ENCODE measurements around the gene PERM1. TPM values are rescaled to one million over a fixed set of nuclear protein-coding genes. Genes with fewer than 3 reads are reported as not detected.

PERM1 gene
- total RNA-seq, 1 experiment from 2014 or later, result 0.11 TPM

DNA sequence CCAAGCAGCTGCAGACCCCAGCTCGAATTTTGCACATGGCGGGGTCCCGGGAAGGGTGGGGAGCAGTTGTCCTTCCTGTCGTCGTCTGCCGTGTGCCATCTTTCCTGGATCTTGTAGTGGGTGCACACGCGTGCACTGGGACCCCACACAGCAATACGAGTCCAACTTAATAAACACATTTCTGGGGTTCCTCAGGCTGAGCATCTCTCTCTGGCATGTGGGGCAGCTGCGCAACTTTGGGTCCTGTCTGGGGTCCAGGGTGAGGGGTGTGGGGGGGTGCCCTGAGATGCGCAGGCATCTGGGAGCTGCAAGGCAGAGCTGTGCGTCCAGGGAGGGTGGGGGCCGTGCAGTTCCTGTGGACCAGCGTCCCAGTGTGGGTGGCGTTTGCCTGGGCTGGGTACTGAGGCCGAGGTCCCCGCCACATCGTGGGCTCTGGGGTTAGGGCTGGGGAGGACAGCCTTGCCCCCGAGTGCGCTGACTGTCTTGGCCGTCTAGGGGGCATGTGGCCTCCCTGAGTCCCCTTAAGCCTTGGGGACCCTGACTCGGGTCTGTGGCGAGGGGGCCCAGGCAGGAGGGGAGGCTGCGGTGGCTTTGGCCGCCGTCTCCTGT is 16.3 kb downstream of the PERM1 start:
- H3K4me3 ChIP-seq, result no peak overlapping the region
- H3K27me3 ChIP-seq (replicated peaks), result peaks cover 10% of the 10 kb centered on the region; the same call in 1 of the 2 replicates
- no peak for DNase-seq (ENCODE audit: low read depth in 1 of 2, low spot score in 2 of 2)
- peaks cover 22% of the 10 kb centered on the region for H3K4me1 ChIP-seq (replicated peaks)
- H3K36me3 ChIP-seq, result peaks cover 30% of the 10 kb centered on the region
- no peaks in the 10 kb centered on the region for H3K9me3 ChIP-seq (replicated peaks)
- H3K27ac ChIP-seq, result no peak overlapping the region

DNA sequence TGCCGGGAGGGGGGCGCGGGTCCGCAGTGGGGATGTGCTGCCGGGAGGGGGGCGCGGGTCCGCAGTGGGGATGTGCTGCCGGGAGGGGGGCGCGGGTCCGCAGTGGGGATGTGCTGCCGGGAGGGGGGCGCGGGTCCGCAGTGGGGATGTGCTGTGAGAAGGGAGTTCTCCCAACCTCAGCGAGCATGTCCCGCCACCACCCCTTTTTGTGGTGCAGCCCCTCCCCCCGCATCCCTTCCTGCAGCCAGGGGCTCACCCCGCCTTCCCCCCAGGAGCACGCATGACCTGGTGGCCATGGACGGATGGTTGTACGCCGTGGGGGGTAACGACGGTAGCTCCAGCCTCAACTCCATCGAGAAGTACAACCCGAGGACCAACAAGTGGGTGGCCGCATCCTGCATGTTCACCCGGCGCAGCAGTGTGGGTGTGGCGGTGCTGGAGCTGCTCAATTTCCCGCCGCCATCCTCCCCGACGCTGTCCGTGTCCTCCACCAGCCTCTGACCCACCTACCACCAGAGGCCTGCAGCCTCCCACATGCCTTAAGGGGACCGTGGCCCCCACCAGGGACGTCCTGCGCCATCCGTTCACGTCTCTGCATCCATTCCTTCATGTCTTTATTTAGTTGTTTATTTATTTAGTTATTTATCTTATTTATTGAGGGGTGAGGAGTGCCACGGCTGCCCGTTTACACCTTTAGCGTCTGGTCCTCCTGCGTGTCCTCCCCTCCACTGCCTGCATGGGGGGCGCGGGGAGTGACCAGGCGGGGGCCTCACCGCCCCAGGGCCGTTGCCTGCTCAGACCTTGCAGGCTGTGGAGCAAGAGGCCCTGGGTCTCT is 17.0 kb downstream of the PERM1 start:
- Histone ChIP-seq H3K4me3 (no peak overlapping the region), H3K36me3 (peaks cover 32% of the 10 kb centered on the region), H3K9me3 (replicated peaks) (no peaks in the 10 kb centered on the region), H3K27ac (no peak overlapping the region), H3K4me1 (replicated peaks) (peaks cover 25% of the 10 kb centered on the region), H3K27me3 (replicated peaks) (0 out of 2 replicates have a peak, but pooled peaks cover 3% of the 10 kb centered on the region)
- DNase-seq (ENCODE audit: low read depth in 1 of 2, low spot score in 2 of 2), result no peak

DNA sequence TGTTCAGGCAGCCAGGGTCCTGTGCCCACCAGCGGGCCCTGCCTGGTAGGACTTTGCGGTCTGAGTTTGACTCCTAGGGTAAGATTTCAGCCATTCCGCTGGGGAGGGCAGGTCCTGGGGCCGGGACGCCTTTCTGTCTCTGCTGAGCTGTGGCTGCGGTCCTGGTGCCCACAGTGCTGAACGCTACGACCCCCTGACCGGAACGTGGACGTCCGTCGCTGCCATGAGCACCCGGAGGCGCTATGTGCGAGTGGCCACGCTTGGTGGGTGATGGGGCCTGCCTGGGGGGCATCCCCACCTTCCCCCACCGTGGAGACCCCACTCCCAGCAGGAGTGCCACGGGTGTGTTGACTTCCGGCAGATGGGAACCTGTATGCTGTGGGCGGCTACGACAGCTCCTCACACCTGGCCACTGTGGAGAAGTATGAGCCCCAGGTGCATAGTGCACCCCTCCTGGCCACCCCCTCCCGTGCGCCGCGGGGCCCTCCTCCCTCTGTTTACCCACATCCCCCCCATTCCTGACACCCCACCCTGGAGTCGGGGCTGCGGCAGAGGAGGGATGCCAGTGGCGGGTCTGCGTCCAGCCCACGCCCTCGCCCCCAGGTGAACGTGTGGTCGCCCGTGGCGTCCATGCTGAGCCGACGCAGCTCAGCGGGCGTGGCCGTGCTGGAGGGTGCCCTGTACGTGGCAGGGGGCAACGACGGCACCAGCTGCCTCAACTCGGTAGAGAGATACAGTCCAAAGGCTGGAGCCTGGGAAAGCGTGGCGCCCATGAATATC is 18.0 kb downstream of the PERM1 start:
- H3K27me3 ChIP-seq (replicated peaks), result 0 out of 2 replicates have a peak, but pooled peaks cover under 1% of the 10 kb centered on the region
- no peak overlapping the region for H3K4me3 ChIP-seq
- no peaks in the 10 kb centered on the region; the same call in 1 of the 2 replicates for H3K9me3 ChIP-seq (replicated peaks)

DNA sequence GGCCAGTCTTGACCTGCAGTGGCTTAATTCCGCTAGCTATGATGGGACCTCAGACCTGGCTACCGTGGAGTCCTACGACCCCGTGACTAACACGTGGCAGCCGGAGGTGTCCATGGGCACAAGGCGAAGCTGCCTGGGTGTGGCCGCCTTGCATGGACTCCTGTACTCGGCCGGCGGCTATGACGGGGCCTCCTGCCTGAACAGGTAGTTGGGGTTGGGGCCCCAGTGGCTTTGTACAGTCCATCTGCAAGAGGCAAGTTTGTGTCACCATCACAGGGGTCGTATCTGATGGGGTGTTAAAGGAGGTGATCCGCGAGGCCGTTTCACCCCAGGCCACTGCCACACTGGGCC is 18.6 kb downstream of the PERM1 start:
- Histone ChIP-seq H3K36me3 (peaks cover 40% of the 10 kb centered on the region), H3K27me3 (replicated peaks) (no peaks in the 10 kb centered on the region)

More for the DNA sequence above, 18.0 kb downstream of the PERM1 start:
- DNase-seq (ENCODE audit: low read depth in 1 of 2, low spot score in 2 of 2), result no peak
- Histone ChIP-seq H3K27ac (no peak overlapping the region), H3K36me3 (peaks cover 34% of the 10 kb centered on the region), H3K4me1 (replicated peaks) (peaks cover 30% of the 10 kb centered on the region)

DNA sequence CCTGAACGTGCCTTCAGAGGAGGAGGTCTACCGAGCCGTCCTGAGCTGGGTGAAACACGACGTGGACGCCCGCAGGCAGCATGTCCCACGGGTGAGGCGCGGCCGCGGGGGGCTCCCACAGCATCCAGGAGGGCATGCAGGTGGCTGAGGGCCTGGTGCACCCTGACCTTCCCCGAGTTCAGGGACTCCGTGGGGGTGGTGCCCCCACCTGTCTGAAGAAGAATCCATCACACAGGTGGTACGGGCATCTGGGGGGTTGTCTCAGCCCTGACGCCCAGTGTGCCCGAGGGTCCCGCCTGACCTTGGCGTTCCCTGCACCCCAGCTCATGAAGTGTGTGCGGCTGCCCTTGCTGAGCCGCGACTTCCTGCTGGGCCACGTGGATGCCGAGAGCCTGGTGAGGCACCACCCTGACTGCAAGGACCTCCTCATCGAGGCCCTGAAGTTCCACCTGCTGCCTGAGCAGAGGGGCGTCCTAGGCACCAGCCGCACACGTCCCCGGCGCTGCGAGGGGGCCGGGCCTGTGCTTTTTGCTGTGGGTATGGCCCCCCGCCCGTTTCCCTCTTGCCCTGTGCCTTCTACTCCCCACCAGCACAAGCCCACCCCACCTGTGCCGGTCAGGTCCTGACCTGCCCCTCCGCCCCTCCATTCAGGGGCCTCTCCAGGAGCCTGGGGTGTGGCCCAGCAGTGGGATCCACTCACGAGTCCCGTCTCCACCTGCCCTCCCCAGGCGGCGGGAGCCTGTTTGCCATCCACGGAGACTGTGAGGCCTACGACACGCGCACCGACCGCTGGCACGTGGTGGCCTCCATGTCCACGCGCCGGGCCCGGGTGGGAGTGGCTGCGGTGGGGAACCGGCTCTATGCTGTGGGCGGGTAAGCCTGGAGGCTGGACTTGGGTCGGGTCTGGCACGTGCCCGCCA is 19.3 kb downstream of the PERM1 start:
- Histone ChIP-seq H3K27ac (no peak overlapping the region), H3K27me3 (replicated peaks) (no peaks in the 10 kb centered on the region), H3K4me1 (replicated peaks) (peaks cover 43% of the 10 kb centered on the region), H3K9me3 (replicated peaks) (no peaks in the 10 kb centered on the region; the same call in 1 of the 2 replicates), H3K36me3 (peaks cover 40% of the 10 kb centered on the region), H3K4me3 (no peak overlapping the region)
- DNase-seq (ENCODE audit: low read depth in 1 of 2, low spot score in 2 of 2), result no peak

More for the DNA sequence above, 18.6 kb downstream of the PERM1 start:
- no peak overlapping the region for H3K27ac ChIP-seq
- no peaks in the 10 kb centered on the region; the same call in 1 of the 2 replicates for H3K9me3 ChIP-seq (replicated peaks)
- peaks cover 37% of the 10 kb centered on the region for H3K4me1 ChIP-seq (replicated peaks)
- no peak for DNase-seq (ENCODE audit: low read depth in 1 of 2, low spot score in 2 of 2)
- H3K4me3 ChIP-seq, result no peak overlapping the region

DNA sequence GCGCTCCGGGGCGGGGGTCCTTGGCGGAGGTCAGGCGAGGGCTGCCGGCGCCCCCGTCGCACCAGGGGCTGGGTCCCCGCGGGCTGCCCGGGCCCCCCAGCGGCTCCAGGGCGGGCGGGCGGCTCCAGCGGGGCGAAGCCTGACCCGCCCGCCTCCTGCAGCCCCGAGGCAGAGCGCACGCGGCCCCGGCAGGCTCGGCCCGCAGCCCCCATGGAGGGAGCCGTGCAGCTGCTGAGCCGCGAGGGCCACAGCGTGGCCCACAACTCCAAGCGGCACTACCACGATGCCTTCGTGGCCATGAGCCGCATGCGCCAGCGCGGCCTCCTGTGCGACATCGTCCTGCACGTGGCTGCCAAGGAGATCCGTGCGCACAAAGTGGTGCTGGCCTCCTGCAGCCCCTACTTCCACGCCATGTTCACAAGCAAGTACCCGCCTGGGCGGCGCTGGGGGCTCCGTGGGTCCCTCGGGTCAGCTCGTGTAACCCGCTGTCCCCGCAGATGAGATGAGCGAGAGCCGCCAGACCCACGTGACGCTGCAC is 20.7 kb downstream of the PERM1 start:
- H3K9me3 ChIP-seq (replicated peaks), result no peaks in the 10 kb centered on the region; the same call in 1 of the 2 replicates
- DNase-seq (ENCODE audit: low read depth in 1 of 2, low spot score in 2 of 2), result no peak

DNA sequence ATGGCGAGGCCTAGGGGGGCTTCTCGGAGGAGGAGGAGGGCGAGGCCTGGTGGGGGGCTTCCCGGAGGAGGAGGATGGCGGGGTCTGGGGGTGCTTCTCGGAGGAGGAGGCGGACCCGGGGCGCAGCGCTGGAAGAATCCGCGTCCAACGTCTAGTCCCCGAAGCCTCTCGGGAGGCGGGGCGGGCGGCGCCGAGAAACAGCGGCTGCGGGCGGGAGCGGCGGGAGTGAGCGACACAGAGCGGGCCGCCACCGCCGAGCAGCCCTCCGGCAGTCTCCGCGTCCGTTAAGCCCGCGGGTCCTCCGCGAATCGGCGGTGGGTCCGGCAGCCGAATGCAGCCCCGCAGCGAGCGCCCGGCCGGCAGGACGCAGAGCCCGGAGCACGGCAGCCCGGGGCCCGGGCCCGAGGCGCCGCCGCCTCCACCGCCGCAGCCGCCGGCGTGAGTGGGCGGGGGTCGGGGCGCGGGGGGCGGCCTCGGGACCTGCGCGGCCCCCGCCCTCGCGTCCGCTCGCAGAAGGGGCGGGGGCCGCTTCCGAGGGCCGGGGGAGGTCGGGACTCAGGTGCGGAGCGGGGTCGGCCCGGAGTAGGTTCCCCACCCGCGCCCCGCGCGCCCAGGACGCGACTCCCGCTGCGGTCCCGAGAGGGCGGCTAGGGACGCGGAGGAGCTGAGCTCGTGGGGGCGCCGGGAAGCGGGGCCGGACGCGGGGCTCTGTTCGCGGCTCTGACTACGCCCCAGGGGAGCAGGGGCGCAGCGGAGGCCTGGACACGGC is 21.3 kb downstream of the PERM1 start, which contains the start of gene KLHL17:
TSS of gene KLHL17 (plus strand) at position 222 of the 769 bp plus-strand sequence. CDS start at position 332, 110 bp downstream.
- peaks cover 33% of the 10 kb centered on the region for H3K4me1 ChIP-seq (replicated peaks)
- DNase-seq (ENCODE audit: low read depth in 1 of 2, low spot score in 2 of 2), result peak; percentile 24 to 80
- no peak within 1 kb of the TSS for H3K27ac ChIP-seq

More for the DNA sequence above, 20.7 kb downstream of the PERM1 start:
- no peaks in the 10 kb centered on the region for H3K27me3 ChIP-seq (replicated peaks)
- peak overlapping the region; percentile 94 for H3K4me3 ChIP-seq
- peaks cover 50% of the 10 kb centered on the region for H3K36me3 ChIP-seq
- H3K4me1 ChIP-seq (replicated peaks), result peaks cover 36% of the 10 kb centered on the region
- H3K27ac ChIP-seq, result no peak overlapping the region

DNA sequence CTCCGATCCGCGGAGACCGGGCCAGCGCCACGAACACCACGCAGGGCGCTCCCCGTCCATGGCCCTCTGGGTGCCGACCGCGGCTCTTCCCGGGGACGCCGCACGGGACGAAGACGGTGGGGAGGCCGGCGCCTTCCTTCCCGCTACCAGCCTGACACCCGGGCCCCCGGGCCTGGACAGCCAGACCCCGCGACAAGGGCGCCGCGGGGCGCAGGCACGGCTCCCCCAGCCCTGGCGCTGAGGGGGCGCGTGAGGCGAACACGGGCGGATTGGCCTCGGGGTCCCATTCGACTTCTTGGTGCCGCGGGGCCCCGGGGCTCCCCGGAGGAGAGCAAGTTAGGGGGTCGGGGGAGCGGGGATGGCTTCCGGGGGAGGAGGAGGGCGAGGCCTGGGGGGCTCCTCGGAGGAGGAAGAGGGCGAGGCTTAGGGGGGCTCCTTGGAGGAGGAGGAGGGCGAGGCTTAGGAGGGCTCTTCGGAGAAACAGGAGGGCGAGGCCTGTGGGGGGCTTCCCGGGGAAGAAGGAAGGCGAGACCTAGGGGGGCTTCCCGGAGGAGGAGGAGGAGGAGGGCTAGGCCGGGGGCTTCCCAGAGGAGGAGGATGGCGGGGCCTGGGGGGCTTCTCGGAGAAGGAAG is 22.0 kb downstream of the PERM1 start:
- Histone ChIP-seq H3K4me1 (replicated peaks) (peaks cover 33% of the 10 kb centered on the region), H3K9me3 (replicated peaks) (no peaks in the 10 kb centered on the region; the same call in 1 of the 2 replicates), H3K36me3 (peaks cover 60% of the 10 kb centered on the region), H3K27me3 (replicated peaks) (no peaks in the 10 kb centered on the region), H3K4me3 (peak overlapping the region; percentile 96), H3K27ac (no peak overlapping the region)
- DNase-seq (ENCODE audit: low read depth in 1 of 2, low spot score in 2 of 2), result no peak

More for the DNA sequence above, 21.3 kb downstream of the PERM1 start, which contains the start of gene KLHL17:
- Histone ChIP-seq H3K36me3 (peaks cover 56% of the 10 kb centered on the region), H3K4me3 (peak within 1 kb of the TSS; percentile 96), H3K27me3 (replicated peaks) (no peaks in the 10 kb centered on the region), H3K9me3 (replicated peaks) (no peaks in the 10 kb centered on the region; the same call in 1 of the 2 replicates)

DNA sequence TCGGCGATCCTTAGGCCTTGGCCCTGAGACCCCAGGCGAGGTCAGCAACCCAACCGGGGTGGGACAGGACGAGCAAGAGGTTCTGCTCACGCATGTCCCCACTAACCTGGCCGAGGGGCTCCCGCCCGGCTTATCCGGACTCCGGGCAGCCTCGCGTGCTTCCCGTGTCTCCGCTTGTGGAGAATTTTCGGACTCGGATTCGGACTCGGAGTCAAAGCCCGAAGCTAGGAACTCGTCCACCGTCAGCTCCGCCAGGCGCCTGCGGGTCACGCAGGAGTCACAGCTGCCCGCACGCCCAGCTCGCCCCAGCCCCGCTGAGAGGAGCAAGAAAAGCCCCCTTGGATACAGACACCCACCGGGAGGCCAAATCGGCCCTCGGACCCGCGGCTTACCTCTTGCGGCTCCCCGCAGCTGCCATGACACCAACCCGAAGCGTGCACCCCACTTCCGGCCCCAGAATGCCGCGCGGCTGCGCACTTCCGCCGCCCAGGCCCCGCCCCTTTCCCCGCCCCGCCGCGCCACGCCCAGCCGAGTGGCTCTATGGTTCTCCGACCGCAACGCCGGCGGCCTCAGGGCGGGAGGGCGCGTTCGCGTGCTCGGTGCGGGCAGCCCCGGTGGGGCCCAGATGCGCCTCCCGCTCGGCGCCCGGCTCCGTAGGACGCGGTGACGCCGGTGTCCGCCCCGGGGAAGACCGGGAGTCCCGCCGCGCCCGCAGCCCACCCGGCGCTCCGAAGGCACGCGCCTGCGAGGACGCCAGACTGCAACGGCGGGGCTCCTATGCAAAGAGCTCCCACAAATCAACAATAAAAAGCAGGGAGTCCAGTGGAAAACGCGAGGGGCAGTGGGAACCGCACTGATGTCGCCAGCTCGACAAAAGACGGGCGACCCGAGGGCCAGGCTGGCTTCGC is 22.8 kb downstream of the PERM1 start, which contains the start of gene NOC2L:
TSS of gene NOC2L (minus strand) at position 434 of the 908 bp plus-strand sequence. CDS start at position 418, 16 bp downstream.
- peaks cover 67% of the 10 kb centered on the region for H3K36me3 ChIP-seq
- H3K9me3 ChIP-seq (replicated peaks), result no peaks in the 10 kb centered on the region; the same call in 1 of the 2 replicates
- H3K27ac ChIP-seq, result no peak within 1 kb of the TSS; the same call in 1 of the 2 replicates
- peaks cover 33% of the 10 kb centered on the region for H3K4me1 ChIP-seq (replicated peaks)
- DNase-seq (ENCODE audit: low read depth in 1 of 2, low spot score in 2 of 2), result peak; percentile 79 to 95
- H3K4me3 ChIP-seq, result peak within 1 kb of the TSS; percentile 96
- H3K27me3 ChIP-seq (replicated peaks), result no peaks in the 10 kb centered on the region

DNA sequence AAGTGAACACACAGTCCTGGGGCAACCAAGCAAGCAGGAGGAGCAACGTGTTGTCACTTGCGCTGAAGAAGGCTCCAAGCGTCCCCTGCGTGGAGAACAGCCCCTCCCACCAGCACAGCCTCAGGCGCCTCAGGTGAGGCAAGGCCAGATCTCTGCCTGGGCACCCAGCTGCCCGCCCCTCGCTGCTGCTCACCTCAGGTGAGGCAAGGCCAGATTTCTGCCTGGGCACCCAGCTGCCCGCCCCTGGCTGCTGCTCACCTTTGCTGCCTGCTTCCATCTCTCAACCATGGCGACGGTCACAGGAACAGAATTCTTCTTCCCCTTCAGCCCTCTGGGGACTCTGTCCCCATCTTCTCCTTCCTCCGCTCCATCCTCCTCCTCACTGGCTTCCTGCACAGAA is 25.3 kb downstream of the PERM1 start:
- Histone ChIP-seq H3K27ac (no peak overlapping the region), H3K36me3 (peaks cover 72% of the 10 kb centered on the region), H3K4me1 (replicated peaks) (peaks cover 33% of the 10 kb centered on the region), H3K9me3 (replicated peaks) (no peaks in the 10 kb centered on the region; the same call in 1 of the 2 replicates), H3K4me3 (no peak overlapping the region), H3K27me3 (replicated peaks) (no peaks in the 10 kb centered on the region)
- DNase-seq (ENCODE audit: low read depth in 1 of 2, low spot score in 2 of 2), result no peak

DNA sequence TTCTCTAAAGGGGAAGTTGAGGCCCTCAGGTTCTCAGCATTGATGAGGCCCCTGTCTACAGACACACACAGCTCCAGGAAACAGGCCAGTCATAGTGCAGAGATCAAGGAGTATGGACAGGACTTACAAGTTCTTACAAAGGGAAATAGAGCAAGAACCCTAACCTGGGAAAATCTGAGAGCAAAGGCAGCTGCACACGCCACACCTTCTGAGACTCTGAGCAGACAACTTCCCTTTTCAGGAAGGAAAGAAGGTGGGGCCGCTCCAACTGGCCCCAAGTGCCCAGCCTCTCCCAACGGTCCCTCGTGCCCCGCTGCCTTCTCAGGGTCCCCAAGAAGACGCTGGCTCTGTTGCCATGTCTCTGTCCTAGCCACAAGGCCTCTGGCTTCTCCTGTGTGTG is 26.4 kb downstream of the PERM1 start:
- Histone ChIP-seq H3K4me1 (replicated peaks) (peaks cover 24% of the 10 kb centered on the region), H3K36me3 (peaks cover 78% of the 10 kb centered on the region), H3K4me3 (no peak overlapping the region), H3K27ac (no peak overlapping the region), H3K9me3 (replicated peaks) (no peaks in the 10 kb centered on the region; the same call in 1 of the 2 replicates), H3K27me3 (replicated peaks) (no peaks in the 10 kb centered on the region)
- no peak for DNase-seq (ENCODE audit: low read depth in 1 of 2, low spot score in 2 of 2)

All from SJSA1 (cell line).